Measurements from ENCODE around the gene FAH.

FAH gene

DNA sequence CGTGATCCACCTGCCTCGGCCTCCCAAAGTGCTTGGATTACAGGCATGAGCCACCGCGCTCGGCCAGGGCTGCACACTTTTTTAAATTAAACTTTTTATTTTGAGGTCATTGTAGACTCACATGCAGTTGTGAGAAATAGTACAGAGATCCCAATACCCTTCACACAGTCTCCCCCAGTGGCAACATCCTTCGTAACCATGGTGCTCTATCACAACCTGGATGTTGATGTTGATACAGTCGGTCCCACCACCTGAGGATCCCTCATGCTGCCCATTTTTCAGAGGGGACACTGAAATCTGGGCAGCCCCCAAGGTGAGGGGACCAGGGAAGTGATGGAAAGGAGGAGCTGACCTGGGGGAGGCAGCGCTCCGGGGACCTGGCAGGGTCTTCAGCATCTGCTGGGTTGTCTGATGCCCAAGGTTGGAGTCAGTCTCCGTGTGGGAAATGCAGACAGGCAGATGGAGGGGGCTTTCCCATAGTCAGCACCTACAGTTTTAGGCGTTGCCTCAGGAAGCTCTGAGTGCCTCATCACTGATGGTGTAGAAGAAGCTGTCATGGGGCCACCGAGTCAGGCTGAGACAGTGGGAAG is 17.1 kb downstream of the FAH start:
- Histone ChIP-seq H3F3A (ENCODE audit: control insufficient read depth, insufficient read depth) (no peaks in the 10 kb centered on the region), H3K4me3 (ENCODE audit: low read length) (no peak overlapping the region), H3K27me3 (ENCODE audit: control insufficient read depth, low read length) (no peaks in the 10 kb centered on the region), H3K27ac (ENCODE audit: low read depth, low read length) (no peak overlapping the region), H3K36me3 (ENCODE audit: control insufficient read depth, low read length) (no peaks in the 10 kb centered on the region), H3K9me3 (ENCODE audit: control insufficient read depth, insufficient read depth, low read length) (no peaks in the 10 kb centered on the region), H3K4me1 (ENCODE audit: control insufficient read depth, low read length) (no peaks in the 10 kb centered on the region), H4K20me1 (ENCODE audit: control insufficient read depth, insufficient read depth, low read depth, low read length) (no peaks in the 10 kb centered on the region), H3K9me2 (replicated peaks; ENCODE audit: control insufficient read depth, low read length) (no peaks in the 10 kb centered on the region), H3K4me2 (ENCODE audit: low read length) (no peak overlapping the region), H3K79me2 (ENCODE audit: control insufficient read depth, low read length) (no peaks in the 10 kb centered on the region)
- TF ChIP-seq EZH2phosphoT487 (IDR thresholded peaks at IDR 0.05; ENCODE audit: borderline replicate concordance, low read length), result no peak
- TF ChIP-seq, protein P1, sequence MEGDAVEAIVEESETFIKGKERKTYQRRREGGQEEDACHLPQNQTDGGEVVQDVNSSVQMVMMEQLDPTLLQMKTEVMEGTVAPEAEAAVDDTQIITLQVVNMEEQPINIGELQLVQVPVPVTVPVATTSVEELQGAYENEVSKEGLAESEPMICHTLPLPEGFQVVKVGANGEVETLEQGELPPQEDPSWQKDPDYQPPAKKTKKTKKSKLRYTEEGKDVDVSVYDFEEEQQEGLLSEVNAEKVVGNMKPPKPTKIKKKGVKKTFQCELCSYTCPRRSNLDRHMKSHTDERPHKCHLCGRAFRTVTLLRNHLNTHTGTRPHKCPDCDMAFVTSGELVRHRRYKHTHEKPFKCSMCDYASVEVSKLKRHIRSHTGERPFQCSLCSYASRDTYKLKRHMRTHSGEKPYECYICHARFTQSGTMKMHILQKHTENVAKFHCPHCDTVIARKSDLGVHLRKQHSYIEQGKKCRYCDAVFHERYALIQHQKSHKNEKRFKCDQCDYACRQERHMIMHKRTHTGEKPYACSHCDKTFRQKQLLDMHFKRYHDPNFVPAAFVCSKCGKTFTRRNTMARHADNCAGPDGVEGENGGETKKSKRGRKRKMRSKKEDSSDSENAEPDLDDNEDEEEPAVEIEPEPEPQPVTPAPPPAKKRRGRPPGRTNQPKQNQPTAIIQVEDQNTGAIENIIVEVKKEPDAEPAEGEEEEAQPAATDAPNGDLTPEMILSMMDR (IDR thresholded peaks at IDR 0.05; ENCODE audit: low read depth, low read length, poor library complexity, severe bottlenecking), result no peak

DNA sequence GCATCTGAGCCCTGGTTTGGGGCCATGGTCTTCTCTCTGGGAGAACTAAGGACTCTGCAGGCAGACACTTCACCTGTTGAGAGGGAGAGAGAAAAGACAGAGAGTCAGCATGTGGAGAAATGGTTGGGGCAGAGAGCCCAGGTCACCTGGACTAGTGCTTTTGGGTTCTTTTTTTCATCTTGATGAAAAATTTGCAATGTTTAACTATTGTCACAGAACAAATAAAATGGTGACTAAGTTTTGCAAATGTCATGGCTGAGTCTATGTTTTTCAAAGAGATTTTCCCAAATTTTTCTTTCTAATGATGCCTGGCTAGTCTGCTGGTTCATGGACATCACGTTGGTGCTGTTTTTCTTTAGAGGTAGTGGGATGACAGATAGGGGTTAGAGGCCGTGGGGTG is 17.8 kb downstream of the FAH start:
- no peak overlapping the region for H3K4me2 ChIP-seq (ENCODE audit: low read length)
- H3K79me2 ChIP-seq (ENCODE audit: control insufficient read depth, low read length), result no peaks in the 10 kb centered on the region
- no peaks in the 10 kb centered on the region for H3K9me3 ChIP-seq (ENCODE audit: control insufficient read depth, insufficient read depth, low read length)
- H3K4me1 ChIP-seq (ENCODE audit: control insufficient read depth, low read length), result no peaks in the 10 kb centered on the region
- H3K27ac ChIP-seq (ENCODE audit: low read depth, low read length), result no peak overlapping the region
- no peaks in the 10 kb centered on the region for H3F3A ChIP-seq (ENCODE audit: control insufficient read depth, insufficient read depth)
- H3K9me2 ChIP-seq (replicated peaks; ENCODE audit: control insufficient read depth, low read length), result no peaks in the 10 kb centered on the region
- no peaks in the 10 kb centered on the region for H3K36me3 ChIP-seq (ENCODE audit: control insufficient read depth, low read length)
- no peaks in the 10 kb centered on the region for H3K27me3 ChIP-seq (ENCODE audit: control insufficient read depth, low read length)
- H4K20me1 ChIP-seq (ENCODE audit: control insufficient read depth, insufficient read depth, low read depth, low read length), result no peaks in the 10 kb centered on the region
- no peak overlapping the region for H3K4me3 ChIP-seq (ENCODE audit: low read length)
- TF ChIP-seq, protein P1 (IDR thresholded peaks at IDR 0.05; ENCODE audit: low read depth, low read length, poor library complexity, severe bottlenecking), result no peak
- TF ChIP-seq EZH2phosphoT487 (IDR thresholded peaks at IDR 0.05; ENCODE audit: borderline replicate concordance, low read length), result no peak

DNA sequence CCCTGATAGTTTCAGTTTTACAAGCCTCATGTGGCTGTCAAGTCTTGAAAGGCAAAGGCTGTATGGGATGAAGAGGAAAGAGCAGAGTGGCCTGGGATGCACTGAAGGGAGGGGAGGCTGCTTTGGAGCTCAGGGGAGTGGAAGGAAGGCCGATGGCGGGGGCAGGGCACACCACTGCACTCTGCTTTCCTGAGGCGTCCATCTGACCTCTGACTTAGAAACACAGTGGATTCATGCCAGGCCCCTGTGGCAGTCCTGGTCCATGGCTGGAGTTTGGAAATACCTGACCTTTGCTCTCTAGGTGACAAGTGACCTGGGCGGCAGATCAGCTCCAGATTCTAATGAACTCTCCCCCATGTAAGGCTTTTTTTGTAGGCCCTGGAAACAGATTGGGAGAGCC is 19.0 kb downstream of the FAH start:
- no peak overlapping the region for H3K27ac ChIP-seq (ENCODE audit: low read depth, low read length)
- no peaks in the 10 kb centered on the region for H4K20me1 ChIP-seq (ENCODE audit: control insufficient read depth, insufficient read depth, low read depth, low read length)
- H3K9me3 ChIP-seq (ENCODE audit: control insufficient read depth, insufficient read depth, low read length), result no peaks in the 10 kb centered on the region
- no peak overlapping the region for H3K4me2 ChIP-seq (ENCODE audit: low read length)
- no peaks in the 10 kb centered on the region for H3K79me2 ChIP-seq (ENCODE audit: control insufficient read depth, low read length)
- no peaks in the 10 kb centered on the region for H3K36me3 ChIP-seq (ENCODE audit: control insufficient read depth, low read length)
- H3F3A ChIP-seq (ENCODE audit: control insufficient read depth, insufficient read depth), result no peaks in the 10 kb centered on the region
- no peak for TF ChIP-seq EZH2phosphoT487 (IDR thresholded peaks at IDR 0.05; ENCODE audit: borderline replicate concordance, low read length)
- TF ChIP-seq, protein P1 (IDR thresholded peaks at IDR 0.05; ENCODE audit: low read depth, low read length, poor library complexity, severe bottlenecking), result no peak
- no peak overlapping the region for H3K4me3 ChIP-seq (ENCODE audit: low read length)
- no peaks in the 10 kb centered on the region for H3K9me2 ChIP-seq (replicated peaks; ENCODE audit: control insufficient read depth, low read length)
- H3K27me3 ChIP-seq (ENCODE audit: control insufficient read depth, low read length), result no peaks in the 10 kb centered on the region
- H3K4me1 ChIP-seq (ENCODE audit: control insufficient read depth, low read length), result no peaks in the 10 kb centered on the region

Data from DOHH2 (cell line).